COLO668 (cell line): ENCODE results near the gene CACNA1I.
A peak's percentile ranks its signal among the peaks of the same experiment; 100 is the strongest.

Experiments used
- DNase-seq: peaks from one replicate; lab custom pipeline; 2025; ENCODE audit not compliant: unreplicated experiment; lab: John Stamatoyannopoulos, UW

The CACNA1I gene

GRCh38 chr22:39567135-39567946 is 3.2 kb upstream of the CACNA1I start:
- peak; percentile 17 for DNase-seq

- no peak for DNase-seq
These were observed 2.1 kb upstream of the CACNA1I start for GRCh38 chr22:39568278-39568981.

GRCh38 chr22:39569066-39569465 is 1.5 kb upstream of the CACNA1I start:
- DNase-seq: no peak

- DNase-seq: no peak
These were observed 327 bp upstream of the CACNA1I start for GRCh38 chr22:39570226-39570625.

GRCh38 chr22:39571538-39571937 is 985 bp downstream of the CACNA1I start:
- no peak for DNase-seq

- peak; percentile 22 for DNase-seq
These were observed 4.4 kb downstream of the CACNA1I start for GRCh38 chr22:39574779-39575551.

GRCh38 chr22:39575552-39575825 is 4.9 kb downstream of the CACNA1I start:
- no peak for DNase-seq

- no peak for DNase-seq
These were observed 5.5 kb downstream of the CACNA1I start for GRCh38 chr22:39576027-39576426.

- no peak for DNase-seq
These were observed 6.8 kb downstream of the CACNA1I start for GRCh38 chr22:39577366-39577765.

- DNase-seq: no peak
These were observed 7.3 kb downstream of the CACNA1I start for GRCh38 chr22:39577900-39578299.

GRCh38 chr22:39580006-39580441 is 9.5 kb downstream of the CACNA1I start:
- no peak for DNase-seq

- DNase-seq: no peak
These were observed 10.2 kb downstream of the CACNA1I start for GRCh38 chr22:39580795-39581194.

- DNase-seq: no peak
These were observed 10.8 kb downstream of the CACNA1I start for GRCh38 chr22:39581303-39581702.

GRCh38 chr22:39583066-39583667 is 12.6 kb downstream of the CACNA1I start:
- no peak for DNase-seq

GRCh38 chr22:39589875-39590274 is 19.3 kb downstream of the CACNA1I start:
- DNase-seq: no peak

GRCh38 chr22:39592081-39593065 is 21.8 kb downstream of the CACNA1I start:
- no peak for DNase-seq

GRCh38 chr22:39593066-39593930 is 22.7 kb downstream of the CACNA1I start:
- DNase-seq: no peak

- no peak for DNase-seq
These were observed 23.4 kb downstream of the CACNA1I start for GRCh38 chr22:39593931-39594285.

GRCh38 chr22:39594411-39594810 is 23.9 kb downstream of the CACNA1I start:
- DNase-seq: no peak
